GM19372 (cell line): ENCODE data around the gene ZC3H18.
"Not testable (repeated sequence)": the region's sequence is repeated elsewhere in the genome, so short reads cannot be mapped to it uniquely, and the experiment has no call there.

Source experiments
- ATAC-seq: cut with Tn5 transposase; IDR thresholded peaks from one replicate; pipeline ENCODE4 v1.9.1; 2021; ENCODE audit warnings: mild to moderate bottlenecking, low read depth, moderate library complexity; ENCODE audit not compliant: unreplicated experiment

Gene ZC3H18

GRCh38 chr16:88667461-88667860, 97.3 kb downstream of the ZC3H18 start:
- no peak for ATAC-seq

GRCh38 chr16:88669493-88669892, 99.3 kb downstream of the ZC3H18 start:
- ATAC-seq: not testable (repeated sequence)

GRCh38 chr16:88669980-88670379, 99.8 kb downstream of the ZC3H18 start:
- ATAC-seq: no peak

- ATAC-seq: no peak
Measured at GRCh38 chr16:88671806-88672205, 101.6 kb downstream of the ZC3H18 start.

- ATAC-seq: no peak
Measured at GRCh38 chr16:88672776-88673175, 102.6 kb downstream of the ZC3H18 start.

GRCh38 chr16:88673716-88674379, 103.6 kb downstream of the ZC3H18 start:
- no peak for ATAC-seq

GRCh38 chr16:88676502-88677242, 106.5 kb downstream of the ZC3H18 start:
- no peak for ATAC-seq

GRCh38 chr16:88677721-88678120, 107.5 kb downstream of the ZC3H18 start:
- ATAC-seq: no peak

GRCh38 chr16:88678224-88678979, 108.2 kb downstream of the ZC3H18 start:
- no peak for ATAC-seq

GRCh38 chr16:88680554-88681083, 110.4 kb downstream of the ZC3H18 start:
- ATAC-seq: no peak

GRCh38 chr16:88681084-88681680, 111.0 kb downstream of the ZC3H18 start:
- no peak for ATAC-seq
